ENCODE measurements around the gene SPDYE2B.
"Not testable (repeated sequence)": the region's sequence is repeated elsewhere in the genome, so short reads cannot be mapped to it uniquely, and the experiment has no call there.

SPDYE2B gene

DNA sequence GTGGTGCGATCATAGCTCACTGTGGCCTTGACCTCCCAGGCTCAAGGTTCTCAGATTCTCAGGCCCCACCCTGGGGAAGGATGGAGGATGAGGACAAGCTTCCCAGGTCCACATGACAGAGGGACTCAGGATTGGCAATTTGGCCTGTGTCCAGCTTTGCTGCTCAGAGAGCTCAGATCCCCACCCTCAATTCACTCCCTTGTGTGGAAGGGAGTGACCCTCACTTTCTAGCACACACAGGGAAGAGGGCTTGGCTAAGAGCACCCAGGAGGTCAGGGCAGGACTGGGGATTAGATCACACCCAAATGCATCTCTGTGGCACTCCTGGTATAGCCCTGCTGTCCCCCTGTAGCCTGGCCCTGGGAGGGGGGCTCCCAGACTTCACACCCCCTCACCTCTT, 6.7 kb upstream of the SPDYE2B start:
- not testable (repeated sequence) for DNase-seq

DNA sequence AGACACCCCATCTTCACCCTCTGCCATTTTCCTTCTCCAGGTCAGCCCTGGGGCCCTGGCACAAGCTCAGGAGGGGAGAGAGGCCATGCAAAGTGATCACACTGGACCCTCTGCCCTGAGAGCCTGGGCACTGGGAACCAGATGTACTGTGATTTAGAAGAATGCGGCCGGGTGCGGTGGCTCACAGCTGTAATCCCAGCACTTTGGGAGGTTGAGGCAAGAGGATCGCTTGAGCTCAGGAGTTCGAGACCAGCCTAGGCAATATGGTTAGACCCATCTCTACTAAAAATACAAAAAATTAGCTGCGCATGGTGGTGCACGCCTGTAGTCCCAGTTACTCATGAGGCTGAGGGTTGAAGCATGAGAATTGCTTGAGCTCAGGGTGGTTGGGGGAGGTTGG, 2.3 kb upstream of the SPDYE2B start:
- not testable (repeated sequence) for DNase-seq

DNA sequence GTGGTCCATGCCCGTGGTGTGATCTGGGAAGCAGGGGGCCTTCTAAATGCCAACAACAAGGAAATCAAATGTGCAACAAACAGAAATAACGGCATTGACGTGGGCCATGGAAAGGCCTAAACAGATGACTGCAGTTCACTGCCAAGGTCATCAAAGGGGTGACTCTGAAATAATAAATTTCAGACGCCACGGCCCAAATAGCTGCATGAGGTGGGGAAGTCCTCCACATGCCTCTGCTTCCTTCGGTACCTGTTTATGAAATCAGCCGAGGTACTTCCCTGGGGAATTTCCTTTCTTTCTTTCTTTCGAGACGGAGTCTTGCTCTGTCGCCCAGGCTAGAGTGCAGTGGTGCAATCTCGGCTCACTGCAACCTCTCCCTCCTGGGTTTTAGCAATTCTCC, 14.6 kb downstream of the SPDYE2B start:
- not testable (repeated sequence) for DNase-seq

DNA sequence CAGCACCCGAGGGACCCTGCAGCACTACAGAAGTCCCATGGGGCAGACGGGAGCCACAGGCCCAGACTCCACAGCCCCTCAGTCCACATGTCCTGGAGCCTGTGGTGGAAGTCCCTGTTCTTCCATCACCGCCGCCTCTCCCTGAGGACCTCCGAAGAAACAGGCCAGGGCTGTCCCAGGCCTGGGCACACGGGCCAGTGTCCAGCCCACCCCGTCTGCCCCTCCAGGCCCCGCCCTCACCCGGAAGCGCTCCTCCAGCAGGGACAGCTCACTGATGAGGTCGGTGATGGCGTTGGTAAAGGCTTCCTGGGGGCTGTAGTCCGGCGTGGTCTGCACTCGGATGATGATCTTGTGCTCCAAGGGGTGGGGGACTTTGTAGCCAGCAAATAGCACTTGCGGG, 16.7 kb downstream of the SPDYE2B start:
- DNase-seq = not testable (repeated sequence)

DNA sequence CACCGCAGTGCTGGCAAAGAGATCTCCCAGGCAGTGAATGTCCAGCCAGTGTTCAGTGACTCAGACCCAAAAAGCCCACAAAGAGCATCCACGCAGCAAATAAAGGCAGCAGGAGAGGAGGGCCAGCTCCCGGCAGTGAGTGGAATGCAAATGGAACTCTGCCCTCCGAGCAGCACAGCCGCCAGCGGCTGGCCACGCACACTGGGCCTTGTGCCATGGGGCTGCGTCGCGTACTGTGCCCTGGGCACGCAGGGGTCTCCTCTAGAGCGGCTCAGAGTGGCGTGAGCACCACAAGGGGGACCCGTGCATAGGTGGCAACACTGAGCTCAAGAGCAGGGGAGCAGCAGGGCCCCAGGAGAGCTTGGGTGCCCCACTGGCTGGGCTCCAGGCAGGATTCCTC, 17.4 kb downstream of the SPDYE2B start:
- DNase-seq = not testable (repeated sequence)

DNA sequence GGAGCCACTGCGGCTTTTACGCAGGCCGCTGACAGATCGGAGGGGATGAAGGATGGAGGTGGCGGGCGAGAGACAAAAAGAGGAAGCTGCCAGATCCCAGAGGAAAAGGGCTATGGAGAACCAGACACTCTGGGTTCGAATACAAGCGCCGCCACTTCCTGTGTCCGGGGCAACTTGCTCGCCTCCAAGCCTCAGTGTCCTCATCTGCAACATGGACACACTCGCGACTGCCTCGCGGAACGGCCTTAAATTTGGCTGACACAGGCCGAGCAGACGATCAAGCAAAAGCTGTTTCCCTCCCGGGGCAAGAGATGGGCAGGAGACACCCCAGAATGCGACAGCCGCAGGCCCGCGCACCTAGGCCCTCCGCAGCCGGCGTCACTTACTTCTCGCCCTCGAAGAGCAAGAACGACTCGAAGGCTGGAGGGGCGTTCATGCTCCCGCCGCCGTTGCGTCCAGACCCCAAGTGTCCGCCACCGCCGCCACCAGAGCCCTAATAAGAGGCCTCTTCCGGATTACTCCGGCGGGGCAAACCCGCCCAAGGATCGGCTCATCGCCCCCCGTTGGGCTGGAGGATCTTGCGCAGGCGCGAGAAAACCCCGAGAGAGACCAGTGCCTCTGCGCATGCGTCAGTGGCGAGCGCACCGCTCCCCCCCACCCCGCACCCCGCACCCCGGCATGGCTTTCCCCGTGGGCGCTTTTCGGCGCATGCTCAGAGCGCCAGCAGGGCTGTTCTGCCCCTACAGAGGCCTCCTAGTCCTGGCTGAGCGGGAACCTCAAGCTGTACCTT, 21.2 kb downstream of the SPDYE2B start, which contains the start of gene POLR2J2:
Gene POLR2J2 (minus strand): TSS at position 498 of the 790 bp plus-strand sequence. CDS start 62 bp downstream, at position 436.
- DNase-seq = not testable (repeated sequence)

DNA sequence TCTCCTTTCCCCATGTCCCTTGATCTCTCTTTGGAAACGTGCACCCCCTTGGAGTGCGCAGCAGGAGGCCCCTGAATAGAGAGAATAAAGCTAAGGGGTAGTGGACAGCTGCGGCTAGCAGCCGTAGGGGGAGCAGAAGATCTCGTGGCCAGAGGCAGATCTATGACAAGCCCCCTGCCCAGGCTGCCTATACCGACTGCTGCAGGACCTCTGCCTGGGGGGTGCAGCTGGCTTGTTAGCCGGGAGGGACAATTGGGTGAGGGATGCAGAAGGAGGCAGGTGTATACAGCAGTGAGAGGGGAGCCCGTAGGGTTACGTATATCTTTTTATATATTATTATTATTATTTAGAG, 21.8 kb downstream of the SPDYE2B start:
- DNase-seq = not testable (repeated sequence)

DNA sequence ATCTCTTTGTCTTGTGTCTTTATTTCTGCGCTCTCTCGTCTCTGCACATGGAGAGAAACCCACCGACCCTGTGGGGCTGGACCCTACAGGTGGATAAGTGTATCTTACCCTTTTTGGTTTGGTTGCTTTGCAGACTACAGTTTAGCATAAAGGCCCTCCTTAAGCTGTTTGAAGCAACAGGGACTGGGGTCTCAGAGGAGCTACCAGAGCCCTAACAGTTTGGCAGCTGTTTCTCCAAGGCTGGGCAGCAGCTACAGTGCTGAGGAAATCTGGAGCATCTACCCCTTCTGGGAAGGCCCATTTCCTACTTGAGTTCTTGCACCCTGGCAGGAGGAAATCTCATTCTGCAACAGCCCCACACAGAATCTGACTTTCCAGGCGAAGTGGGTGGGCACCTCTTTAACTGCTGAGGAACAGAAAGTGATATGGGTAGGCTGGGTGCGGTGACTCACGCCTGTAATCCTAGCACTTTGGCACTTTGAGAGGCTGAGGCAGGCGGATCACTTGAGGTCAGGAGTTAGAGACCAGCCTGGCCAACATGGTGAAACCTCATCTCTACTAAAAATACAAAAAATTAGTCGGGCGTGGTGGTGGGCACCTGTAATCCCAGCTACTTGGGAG, 23.4 kb downstream of the SPDYE2B start:
- not testable (repeated sequence) for DNase-seq

DNA sequence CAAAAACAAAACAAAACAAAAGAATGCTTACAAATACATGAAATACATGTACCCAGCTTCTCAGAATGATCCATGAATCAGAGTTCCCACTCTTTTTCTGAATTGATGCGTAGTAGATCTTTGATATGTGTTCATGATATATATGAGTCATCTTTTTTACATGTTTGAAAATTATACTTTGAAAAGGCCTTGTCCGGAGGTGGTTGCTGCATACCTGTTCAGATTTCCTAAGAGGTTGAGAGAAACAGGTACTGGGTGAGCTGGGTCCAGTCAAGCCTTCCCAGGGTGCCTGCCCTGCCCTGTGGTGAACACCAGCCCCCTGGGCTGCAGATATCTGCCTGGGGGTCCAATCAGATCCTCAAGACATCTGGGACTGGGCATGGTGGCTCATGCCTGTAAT, 25.4 kb downstream of the SPDYE2B start:
- DNase-seq = peak; percentile 8

DNA sequence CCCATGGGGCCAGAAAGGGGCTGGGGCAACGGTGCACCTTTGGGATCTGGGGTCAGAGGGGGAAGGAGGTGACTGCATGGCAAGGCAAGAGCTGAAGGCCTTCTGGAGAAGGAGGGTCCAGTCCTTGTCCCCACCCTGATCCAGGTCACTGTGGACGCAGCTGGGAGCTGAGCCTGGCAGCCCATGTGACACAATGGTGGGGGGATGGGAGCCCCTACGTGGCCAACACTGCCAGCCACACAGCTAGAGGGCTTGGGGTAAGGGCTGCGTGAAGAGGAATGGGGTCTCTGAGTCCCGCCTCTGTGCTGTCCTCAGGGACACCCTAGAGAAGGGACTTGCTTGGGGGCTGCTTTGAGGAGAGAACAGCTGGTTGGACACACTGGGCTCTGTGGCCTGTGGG, 30.7 kb downstream of the SPDYE2B start:
- DNase-seq = not testable (repeated sequence)

DNA sequence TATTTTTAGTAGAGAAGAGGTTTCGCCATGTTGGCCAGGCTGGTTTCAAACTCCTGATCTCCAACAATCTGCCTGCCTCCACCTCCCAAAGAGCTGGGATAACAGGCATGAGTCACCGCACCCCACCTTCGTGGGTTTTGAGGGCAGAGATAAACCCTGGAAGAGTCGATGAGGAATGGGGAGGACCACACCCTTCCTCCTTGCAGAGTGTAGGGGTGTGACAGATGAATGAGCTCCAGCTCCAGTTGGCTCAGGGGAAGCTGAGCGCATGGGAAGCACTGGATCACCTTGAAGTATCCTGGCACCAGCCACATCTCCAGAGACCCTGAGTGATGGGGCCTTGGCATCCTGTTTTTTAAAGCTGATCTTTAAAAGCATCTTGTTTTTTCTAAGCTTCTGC, 32.4 kb downstream of the SPDYE2B start:
- not testable (repeated sequence) for DNase-seq

DNA sequence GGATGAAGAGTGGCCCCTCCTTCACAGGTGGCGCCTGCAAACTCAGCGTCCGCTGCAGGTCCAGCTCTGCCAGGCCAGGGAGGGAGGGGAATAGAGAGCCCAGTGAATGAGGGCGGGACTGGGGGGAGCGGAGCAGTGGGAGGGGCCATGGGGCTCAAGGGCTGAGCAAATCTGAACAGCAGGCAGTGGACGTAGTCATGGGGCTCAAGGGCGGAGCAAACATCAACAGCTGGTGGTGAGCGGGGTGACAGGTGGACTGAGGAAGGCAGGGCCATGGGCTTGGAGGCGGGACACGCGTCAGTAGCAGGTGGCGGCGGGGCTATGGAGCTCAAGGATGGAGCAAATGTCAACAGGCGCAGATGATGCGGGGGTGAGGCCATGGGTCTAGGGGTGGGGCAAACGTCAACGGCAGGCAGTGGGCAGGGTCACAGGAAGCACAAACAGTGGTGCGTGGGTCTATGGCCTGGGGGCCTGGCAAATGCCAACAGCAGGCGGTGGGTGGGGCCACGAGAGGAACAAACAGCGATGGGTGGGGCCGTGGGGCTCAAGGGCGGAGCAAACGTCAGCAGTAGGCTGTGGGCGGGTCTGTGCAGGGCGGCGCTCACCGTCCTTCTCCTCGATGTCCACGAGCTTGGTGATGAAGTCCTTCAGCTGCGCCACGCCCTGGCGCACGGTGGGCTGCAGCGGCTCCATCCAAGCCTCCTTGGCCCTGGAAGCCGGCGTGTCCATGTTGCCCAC, 38.3 kb downstream of the SPDYE2B start:
- DNase-seq = not testable (repeated sequence)

DNA sequence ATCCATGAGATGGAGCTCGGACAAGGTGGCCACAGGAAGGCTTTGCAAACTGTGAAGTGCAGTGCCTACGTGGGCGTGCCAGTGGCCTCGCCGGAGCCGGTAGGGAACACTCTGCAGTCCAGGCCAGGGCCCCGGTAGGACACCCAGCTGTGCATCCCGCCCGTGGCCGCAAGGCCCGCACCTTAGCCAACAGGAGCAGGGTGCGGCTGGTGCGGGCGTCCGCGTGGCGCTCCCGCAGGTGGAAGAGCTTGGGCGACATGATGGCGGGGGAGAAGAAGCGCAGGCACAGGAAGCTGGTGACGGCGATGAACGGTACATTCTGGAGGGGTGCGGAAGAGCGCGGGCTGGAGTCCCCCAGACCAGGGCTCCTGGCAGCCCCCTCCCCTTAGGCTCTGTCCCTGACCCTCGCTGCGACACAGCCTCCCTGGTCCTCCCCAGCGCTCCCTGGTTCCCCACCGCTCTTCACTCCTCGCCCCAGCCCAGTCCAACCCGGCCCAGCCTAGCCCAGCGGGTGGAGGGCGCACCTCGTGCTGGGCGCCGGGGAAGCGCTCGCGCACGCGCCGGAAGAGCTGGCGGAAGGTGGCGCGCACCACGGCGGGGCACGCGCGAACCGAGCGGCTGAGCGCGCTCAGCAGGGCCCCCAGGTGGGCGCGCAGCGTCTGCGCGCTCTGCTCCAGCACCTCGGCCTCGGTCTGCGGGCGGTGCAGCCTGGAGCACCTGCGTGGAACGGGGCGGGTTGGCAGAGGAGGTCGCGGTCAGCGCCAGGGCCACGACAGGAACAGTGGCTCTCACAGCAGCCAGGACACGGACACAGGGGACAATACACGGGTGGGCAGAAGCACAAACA, 39.5 kb downstream of the SPDYE2B start:
- DNase-seq = peak; percentile 15

DNA sequence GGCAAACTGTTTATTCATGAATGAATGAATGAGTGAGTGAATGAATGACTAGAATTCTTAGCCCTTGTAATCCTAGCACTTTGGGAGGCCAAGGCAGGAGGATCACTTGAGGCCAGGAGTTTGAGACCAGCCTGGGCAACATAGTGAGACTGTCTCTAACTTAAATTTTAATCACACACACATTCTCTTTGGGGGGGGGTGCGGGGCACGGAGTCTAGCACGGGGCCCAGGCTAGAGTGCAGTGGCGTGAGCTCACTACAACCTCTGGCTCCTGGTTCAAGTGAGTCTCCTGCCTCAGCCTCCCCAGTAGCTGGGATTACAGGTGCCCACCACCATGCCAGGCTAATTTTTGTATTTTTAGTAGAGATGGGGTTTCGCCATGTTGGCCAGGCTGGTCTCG, 40.5 kb downstream of the SPDYE2B start:
- DNase-seq = not testable (repeated sequence)

DNA sequence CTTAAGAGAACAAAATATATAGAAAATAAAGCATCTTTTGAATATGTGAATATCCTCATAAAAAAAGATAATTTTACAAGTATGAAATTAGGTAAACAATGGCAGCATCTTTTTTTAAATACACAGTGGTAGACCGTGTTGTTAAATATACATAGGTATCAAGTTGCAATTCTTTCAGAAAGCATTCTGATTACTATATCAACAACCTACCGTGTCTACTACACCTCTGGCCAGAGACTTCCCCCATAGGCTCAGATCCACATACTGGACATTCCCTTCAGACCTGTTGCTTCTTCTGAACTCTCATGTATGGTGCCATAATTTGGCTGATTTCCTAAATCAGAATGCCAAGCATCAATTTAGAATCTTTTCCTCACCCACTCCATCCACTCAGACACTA, 43.9 kb downstream of the SPDYE2B start:
- not testable (repeated sequence) for DNase-seq

DNA sequence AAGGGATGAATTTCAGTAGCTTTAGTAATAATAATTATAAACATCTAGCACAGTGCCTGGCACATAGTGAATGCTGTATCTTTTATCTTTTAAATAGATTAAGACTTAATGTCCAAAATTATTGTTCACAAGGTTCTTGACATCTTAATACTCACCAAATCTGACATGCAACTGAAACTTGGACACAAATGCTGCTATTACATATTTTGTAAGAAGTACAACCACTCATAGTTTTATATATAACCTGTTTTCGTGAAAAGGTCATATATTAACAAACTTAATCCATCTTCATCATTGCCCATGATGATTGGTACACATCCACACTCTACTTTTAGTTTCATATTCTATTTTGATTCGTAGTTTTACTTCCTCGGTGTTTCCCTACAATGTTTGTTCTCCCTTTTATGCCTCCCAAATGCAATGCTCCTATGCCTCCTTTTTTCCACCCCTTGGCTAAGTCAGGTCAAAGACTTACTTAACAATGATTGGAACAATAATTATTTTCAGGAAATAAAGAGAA, 45.0 kb downstream of the SPDYE2B start:
- DNase-seq = not testable (repeated sequence)

DNA sequence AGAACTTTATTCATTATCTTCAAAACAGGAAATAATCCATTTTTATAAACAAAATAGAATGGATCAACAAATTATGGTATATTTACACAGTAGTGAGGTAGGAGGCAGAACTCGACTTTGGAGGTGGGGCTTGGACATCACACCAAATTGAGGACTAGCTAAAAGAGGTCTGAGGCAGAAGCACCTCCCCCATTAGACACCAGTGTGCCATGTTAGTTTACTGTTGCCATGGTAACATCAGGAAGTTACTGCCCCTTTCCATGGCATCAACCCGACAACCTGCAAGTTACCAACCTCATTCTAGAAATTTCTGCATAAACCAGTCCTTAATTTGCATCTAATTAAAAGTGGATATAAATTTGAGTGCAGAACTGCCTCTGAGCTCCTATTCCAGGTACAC, 45.9 kb downstream of the SPDYE2B start:
- not testable (repeated sequence) for DNase-seq

DNA sequence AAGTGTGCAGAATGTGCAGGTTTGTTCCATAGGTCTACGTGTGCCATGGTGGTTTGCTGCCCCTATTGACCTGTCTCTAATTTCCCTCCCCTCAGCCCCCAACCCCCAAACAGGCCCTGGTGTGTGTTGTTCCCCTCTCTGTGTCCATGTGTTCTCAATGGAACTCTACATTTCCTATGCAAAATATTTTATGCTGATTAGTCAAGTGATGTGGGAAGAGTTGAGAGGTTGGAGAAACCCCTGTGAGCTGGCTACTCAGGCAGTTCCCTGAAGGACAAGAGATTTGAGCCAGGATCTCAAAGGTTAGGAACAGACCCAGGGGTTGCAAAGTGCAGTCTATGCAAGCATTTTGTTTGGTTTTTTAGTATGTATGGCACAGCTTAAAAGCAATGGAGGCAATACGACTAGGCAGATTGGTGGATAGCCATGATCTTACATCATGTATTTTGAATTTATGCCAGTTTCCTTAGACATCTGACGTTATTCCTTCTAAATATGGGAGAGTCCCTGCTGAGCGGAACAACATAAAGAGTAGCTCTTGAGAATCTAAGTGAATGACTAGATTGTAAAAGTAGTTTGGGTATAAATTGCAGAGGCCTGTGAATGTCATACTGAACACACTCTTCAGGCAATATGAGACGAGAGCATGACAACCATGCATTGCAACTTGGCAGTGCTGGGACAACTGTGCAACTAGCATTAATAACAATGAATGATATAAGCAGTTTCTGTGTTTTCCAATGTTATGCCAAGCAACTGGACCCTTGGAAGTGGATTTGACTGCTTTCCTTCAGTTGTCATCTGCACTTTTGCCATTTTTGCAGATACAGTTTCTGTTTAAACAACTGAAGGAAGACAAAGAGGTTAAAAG, 47.8 kb downstream of the SPDYE2B start:
- not testable (repeated sequence) for DNase-seq

DNA sequence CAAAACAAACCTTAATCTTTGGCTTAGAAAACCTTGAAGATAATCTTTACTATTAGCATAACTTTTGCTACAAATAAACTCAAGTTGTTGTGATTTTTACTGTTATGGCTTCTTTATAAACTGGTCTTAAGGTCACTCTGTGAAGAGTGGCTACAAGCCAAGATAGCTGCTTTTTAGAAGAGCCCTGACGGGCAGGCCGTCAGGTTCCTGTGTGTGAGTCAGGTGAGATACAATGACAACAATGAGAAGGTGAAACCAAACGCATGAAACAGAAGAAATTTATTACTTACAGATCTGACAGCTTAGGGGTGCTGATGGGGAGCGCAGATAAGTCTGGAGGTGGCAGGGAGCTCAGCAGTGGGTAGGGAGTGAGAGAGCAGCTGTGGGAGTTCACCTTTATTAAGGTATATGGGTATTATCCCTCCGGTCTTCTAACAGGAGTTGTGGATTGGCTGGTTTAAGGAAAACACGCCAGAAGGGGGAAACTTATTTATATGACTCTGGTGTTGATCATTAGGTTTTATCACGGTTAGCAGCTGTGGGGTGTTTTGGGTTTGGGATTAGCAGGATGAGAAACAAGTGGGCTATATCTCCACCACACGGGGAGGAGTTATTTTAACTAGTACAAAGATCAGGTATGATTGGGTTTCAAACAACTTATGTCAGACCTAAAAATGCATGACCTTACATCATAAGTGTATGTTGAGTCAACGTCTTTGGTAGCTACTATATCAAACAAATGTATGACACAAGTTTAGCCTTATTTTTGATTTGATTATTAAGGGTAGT, 49.0 kb downstream of the SPDYE2B start:
- not testable (repeated sequence) for DNase-seq

Measured in stimulated activated CD4-positive, alpha-beta T cell treated with anti-CD3 and anti-CD28 coated beads, Interleukin-4, amount 100 ng/mL, for 1 hour (primary cell).